GM12878 (cell line): Measurements from ENCODE around the gene HAGHL. TPM values are rescaled to one million over a fixed set of nuclear protein-coding genes. Genes with fewer than 3 reads are reported as not detected.

ENCODE experiments used
- ATAC-seq: fragments of 200-7000 bp; cut with Tn5 transposase; 3 replicates; pipeline ENCODE4 v1.9.1; 2020; ENCODE audit warnings: mild to moderate bottlenecking, moderate library complexity
- BruUV-seq: library from RNA; stranded (reverse); fragments of 400-500 nt; replicated peaks from 2 replicates; lab custom pipeline; 2021; lab: Mats Ljungman, UMichigan
- CTCF ChIA-PET: fragments of 300-600 bp; sonication (Branson Sonifier 250); formaldehyde crosslinking; extraction: SDS; loops from one replicate; lab custom pipeline; 2021; ENCODE audit warnings: inconsistent platforms; lab: Yijun Ruan, JAX
- POLR2A ChIA-PET: fragments of 350-600 bp; formaldehyde crosslinking; extraction: SDS; loops from one replicate; lab custom pipeline; 2021; ENCODE audit warnings: inconsistent platforms; lab: Charles Lee
- RAD21 ChIA-PET: fragments of 300-600 bp; sonication (Branson Sonifier 250); formaldehyde crosslinking; loops from one replicate; lab custom pipeline; 2023; ENCODE audit warnings: antibody characterized with exemption; ENCODE audit not compliant: unreplicated experiment; lab: Charles Lee
- SMC1A ChIA-PET: fragments of 300-600 bp; sonication (Branson Sonifier 250); formaldehyde crosslinking; loops from one replicate; lab custom pipeline; 2023; ENCODE audit not compliant: unreplicated experiment, uncharacterized antibody; lab: Charles Lee
- DNase-seq: peaks from one replicate; pipeline ENCODE4 v3.0.0-alpha.2; 2011; ENCODE audit warnings: low read depth, low spot score
- FAIRE-seq: peaks from 3 replicates; lab custom pipeline; 2011; peaks lifted over from hg19 to GRCh38; lab: Jason Lieb, UNC
- H2AFZ ChIP-seq: 2 replicates; pipeline ENCODE4 v1.6.0; 2011; ENCODE audit warnings: low read depth, low read length, control low read depth; ENCODE audit not compliant: control insufficient read depth
- H3K27ac ChIP-seq: 2 replicates; pipeline ENCODE4 v1.5.1; 2011; ENCODE audit warnings: control low read depth; ENCODE audit not compliant: control insufficient read depth, insufficient read depth
- H3K27me3 ChIP-seq, 2 experiments: replicated peaks in 1 of 2; 2 replicates each; pipeline versions ENCODE4 v1.6.0 to v1.6.1; 2011; ENCODE audit warnings: low read length in 1 of 2; ENCODE audit not compliant: control insufficient read depth in 2 of 2, insufficient read depth in 2 of 2
- H3K36me3 ChIP-seq, 2 experiments: 2 replicates each; pipeline ENCODE4 v1.5.1; 2011; ENCODE audit warnings: low read length in 1 of 2; ENCODE audit not compliant: control insufficient read depth in 2 of 2, insufficient read depth in 2 of 2
- H3K4me1 ChIP-seq: 2 replicates; pipeline ENCODE4 v1.6.1; 2011; ENCODE audit warnings: mild to moderate bottlenecking, low read length, moderate library complexity, mixed read lengths; ENCODE audit not compliant: control insufficient read depth, insufficient read depth
- H3K4me2 ChIP-seq: 2 replicates; pipeline ENCODE4 v1.6.0; 2011; ENCODE audit warnings: control low read depth; ENCODE audit not compliant: control insufficient read depth, insufficient read depth
- H3K4me3 ChIP-seq: fragments of 200-600 bp; sonication (generic); 2 replicates; pipeline ENCODE4 v1.5.1; 2016
- H3K79me2 ChIP-seq: 2 replicates; pipeline ENCODE4 v1.6.0; 2011; ENCODE audit warnings: low read length; ENCODE audit not compliant: control insufficient read depth, insufficient read depth
- H3K9ac ChIP-seq: 2 replicates; pipeline ENCODE4 v1.8.0; 2011; ENCODE audit warnings: low read length, control low read depth, mixed read lengths; ENCODE audit not compliant: control insufficient read depth, insufficient read depth
- H3K9me3 ChIP-seq: replicated peaks from 3 replicates; pipeline ENCODE4 v1.5.1; 2011; ENCODE audit warnings: mild to moderate bottlenecking, low read length; ENCODE audit not compliant: control insufficient read depth, insufficient read depth
- H4K20me1 ChIP-seq: 2 replicates; pipeline ENCODE4 v1.6.0; 2011; ENCODE audit not compliant: control insufficient read depth, insufficient read depth
- ATF2 ChIP-seq: IDR thresholded peaks from 2 replicates; pipeline ENCODE4 v1.6.1; 2012; ENCODE audit warnings: low read length, inconsistent platforms
- FOXK2 ChIP-seq: fragments of 450-650 bp; IDR thresholded peaks from 2 replicates; pipeline ENCODE4 v1.6.1; 2017; ENCODE audit warnings: mild to moderate bottlenecking, moderate library complexity
- HDGF ChIP-seq: fragments of 450-650 bp; IDR thresholded peaks from 2 replicates; pipeline ENCODE4 v1.6.1; 2016; ENCODE audit warnings: antibody characterized with exemption
- KAT2A ChIP-seq: conservative IDR thresholded peaks from 2 replicates; pipeline ENCODE4 v1.6.1; 2011; ENCODE audit warnings: low read depth, low read length; ENCODE audit not compliant: control insufficient read depth
- MTA3 ChIP-seq: IDR thresholded peaks from 2 replicates; pipeline ENCODE4 v1.6.1; 2012; ENCODE audit warnings: low read length, inconsistent platforms, borderline replicate concordance
- NR2C1 ChIP-seq: fragments of 450-650 bp; IDR thresholded peaks from 2 replicates; pipeline ENCODE4 v1.6.1; 2017; ENCODE audit warnings: antibody characterized with exemption, mild to moderate bottlenecking, moderate library complexity
- NR2F1 ChIP-seq: fragments of 450-650 bp; conservative IDR thresholded peaks from 2 replicates; pipeline ENCODE4 v1.6.1; 2017; ENCODE audit warnings: mild to moderate bottlenecking
- PAX8 ChIP-seq: fragments of 450-650 bp; IDR thresholded peaks from 2 replicates; pipeline ENCODE4 v1.6.1; 2017; ENCODE audit warnings: mild to moderate bottlenecking, moderate library complexity
- PBX3 ChIP-seq: IDR thresholded peaks from 2 replicates; pipeline ENCODE4 v1.6.1; 2011; ENCODE audit warnings: mild to moderate bottlenecking, low read depth, low read length, moderate library complexity; ENCODE audit not compliant: insufficient replicate concordance
- PKNOX1 ChIP-seq: fragments of 450-650 bp; IDR thresholded peaks from 2 replicates; pipeline ENCODE4 v1.6.1; 2016; ENCODE audit warnings: mild to moderate bottlenecking
- REST ChIP-seq: IDR thresholded peaks from 2 replicates; pipeline ENCODE4 v1.6.1; 2012; ENCODE audit warnings: mild to moderate bottlenecking, low read depth, low read length
- SMAD1 ChIP-seq: fragments of 450-650 bp; IDR thresholded peaks from 2 replicates; pipeline ENCODE4 v1.6.1; 2018; ENCODE audit warnings: mild to moderate bottlenecking, low read depth; ENCODE audit not compliant: partially characterized antibody
- TARDBP ChIP-seq: IDR thresholded peaks from 2 replicates; pipeline ENCODE4 v1.6.1; 2016; ENCODE audit warnings: borderline replicate concordance
- TCF3 ChIP-seq: IDR thresholded peaks from 2 replicates; pipeline ENCODE4 v1.6.1; 2012; ENCODE audit warnings: low read depth, mild to moderate bottlenecking, low read length, borderline replicate concordance; ENCODE audit not compliant: insufficient read depth
- ZNF274 ChIP-seq: IDR thresholded peaks from one replicate; pipeline ENCODE4 v1.8.0; 2011; ENCODE audit not compliant: insufficient read length, insufficient read depth
- WGBS: methylation state at CpG from one replicate; pipeline ENCODE4 v1.1.6; 2016; ENCODE audit warnings: low lambda C conversion rate; ENCODE audit not compliant: insufficient replicate concordance, insufficient coverage; ENCODE audit errors: missing lambda C conversion rate; 5-methylcytosine and 5-hydroxymethylcytosine counted together
- in situ Hi-C: fragments of 300-500 bp; cut with MboI; formaldehyde crosslinking; loops from 9 replicates; pipeline ENCODE4 v1.14.3; 2018; ENCODE audit warnings: mixed read lengths
- intact Hi-C: fragments of 100-400 bp; cut with micrococcal nuclease; formaldehyde crosslinking; loops from one replicate; pipeline ENCODE4 v1.14.2; 2022; ENCODE audit not compliant: unreplicated experiment
- polyA plus RNA-seq, 11 experiments: library from polyadenylated mRNA; depleted of rRNA in 4 of 11; unstranded in 6 of 11; stranded (reverse) in 5 of 11; fragments of >200 nt; fragmentation: Nextera tagmentation in 4 of 11; fragmentation: Illumina TruSeq in 1 of 11; extraction: Ambion mirVana in 4 of 11; extraction: Trizol in 1 of 11; gene quantifications; 1 replicate in 1 of 11; 2 replicates in 10 of 11; pipeline versions ENCODE4 v1.2.1 to v1.2.3, GENCODE V29; 2011 to 2016; ENCODE audit warnings: inconsistent platforms in 2 of 11, missing spikeins in 2 of 11, low read depth in 1 of 11
- total RNA-seq, 4 experiments: library from RNA; depleted of rRNA in 3 of 4; stranded (reverse); fragments of >200 nt in 3 of 4; fragmentation: Illumina TruSeq in 1 of 4; extraction: Trizol in 1 of 4; gene quantifications; 2 replicates each; pipeline versions ENCODE4 v1.2.1 to v1.2.3, GENCODE V29; 2013 to 2021

Gene HAGHL
- total and polyA plus RNA-seq, 10 of the 15 experiments (the other 5 are each of a cell fraction or from before 2014, with no cell fraction given), result 0.23 to 44.6 (median 16.4) TPM

GRCh38 chr16:687499-687898, 39.4 kb upstream of the HAGHL start (continued):
- no peak for TF ChIP-seq TARDBP
- no peak for TF ChIP-seq MTA3
- TF ChIP-seq HDGF, result no peak

- DNase-seq, result no peak
- peaks cover 0 to 6% of the 10 kb centered on the region in 2 experiments; a peak in 2 of 4 replicates for H3K36me3 ChIP-seq
- 78% methylated on average over 26 of the region's 26 CpGs for WGBS
- peaks cover 4% of the 10 kb centered on the region for H3K4me1 ChIP-seq
- H3K4me3 ChIP-seq, result peak overlapping the region; percentile 93
- ATAC-seq, result no peak
- intact Hi-C loops (no loop called here), in situ Hi-C loops (no loop called here)
- H3K79me2 ChIP-seq, result peaks cover 9% of the 10 kb centered on the region
- no peak overlapping the region for H2AFZ ChIP-seq
- H3K9ac ChIP-seq, result peak overlapping the region; percentile 96
- peak overlapping the region; percentile 73 for H3K27ac ChIP-seq
- no peaks in the 10 kb centered on the region; the same call in 2 of the 3 replicates for H3K9me3 ChIP-seq
- no TSS peak for BruUV-seq
- peaks cover 0 to 1% of the 10 kb centered on the region in 2 experiments; a peak in 1 of 4 replicates for H3K27me3 ChIP-seq
- ChIA-PET CTCF (interaction anchor here (1.0 to 1.6 kb wide), 4 partner anchors 9 to 97 kb away, joined by 3 to 4 read pairs (median 3); partner anchors contain the start of gene STUB1), SMC1A (no interaction called here), POLR2A (interaction anchor here (0.9 to 2.0 kb wide), 2 partner anchors 8 to 20 kb away, joined by 3 to 13 read pairs; partner anchors contain the start of gene STUB1), RAD21 (interaction anchor here (1.0 kb wide), 2 partner anchors 8 to 22 kb away, joined by 3 to 4 read pairs; partner anchors contain the start of gene RHOT2)
- FAIRE-seq, result no peak
- H4K20me1 ChIP-seq, result no peaks in the 10 kb centered on the region
- H3K4me2 ChIP-seq, result peak overlapping the region; percentile 88
- no peak for TF ChIP-seq MTA3
- no peak for TF ChIP-seq FOXK2
- no peak for TF ChIP-seq ATF2
- TF ChIP-seq NR2F1, result peak; percentile 71; the same call in 1 of the 2 replicates
- TF ChIP-seq KAT2A, result no peak
- no peak for TF ChIP-seq SMAD1
- TF ChIP-seq PBX3, result peak; percentile 56
- TF ChIP-seq REST, result no peak
- no peak for TF ChIP-seq TCF3
- no peak for TF ChIP-seq PAX8
- peak; percentile 71; the same call in 1 of the 2 replicates for TF ChIP-seq PKNOX1
- TF ChIP-seq ZNF274, result no peak
- TF ChIP-seq NR2C1, result 0 out of 2 replicates have a peak, but pooled peaks have one; percentile 28
Observed at GRCh38 chr16:689175-689897, 37.6 kb upstream of the HAGHL start.
